Hepatic stellate cell (primary cell): ENCODE data around the gene CYP8B1.
"Not testable (repeated sequence)": the region's sequence is repeated elsewhere in the genome, so short reads cannot be mapped to it uniquely, and the experiment has no call there.

Source experiments
- DNase-seq: peaks from one replicate; pipeline ENCODE4 v3.0.0; 2011; ENCODE audit warnings: low spot score

Gene CYP8B1

DNA sequence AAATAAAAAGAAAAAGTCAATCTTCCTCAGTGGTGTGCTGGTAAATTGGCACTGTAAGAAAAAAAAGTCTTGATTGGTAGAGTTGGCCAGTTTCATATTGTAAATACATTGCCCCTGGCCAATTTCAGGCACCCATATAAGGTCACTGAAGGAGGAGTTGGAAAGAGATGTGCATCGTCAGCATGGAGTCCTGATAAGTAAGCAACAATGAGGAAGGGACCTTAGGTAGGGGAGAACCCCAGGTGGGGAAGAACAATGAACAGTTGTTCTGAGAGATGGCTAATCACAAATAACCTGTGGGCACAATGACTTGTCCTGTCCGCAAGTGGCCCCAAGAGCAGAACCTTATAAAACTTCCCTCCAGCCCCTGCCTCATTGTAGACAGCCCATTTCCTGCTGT is 8.6 kb upstream of the CYP8B1 start:
- no peak for DNase-seq

GRCh38 chr3:42883251-42883930 is 7.7 kb upstream of the CYP8B1 start:
- not testable (repeated sequence) for DNase-seq

GRCh38 chr3:42880601-42881451 is 5.1 kb upstream of the CYP8B1 start:
- peak; percentile 86 for DNase-seq

GRCh38 chr3:42880183-42880582 is 4.5 kb upstream of the CYP8B1 start:
- DNase-seq = no peak

DNA sequence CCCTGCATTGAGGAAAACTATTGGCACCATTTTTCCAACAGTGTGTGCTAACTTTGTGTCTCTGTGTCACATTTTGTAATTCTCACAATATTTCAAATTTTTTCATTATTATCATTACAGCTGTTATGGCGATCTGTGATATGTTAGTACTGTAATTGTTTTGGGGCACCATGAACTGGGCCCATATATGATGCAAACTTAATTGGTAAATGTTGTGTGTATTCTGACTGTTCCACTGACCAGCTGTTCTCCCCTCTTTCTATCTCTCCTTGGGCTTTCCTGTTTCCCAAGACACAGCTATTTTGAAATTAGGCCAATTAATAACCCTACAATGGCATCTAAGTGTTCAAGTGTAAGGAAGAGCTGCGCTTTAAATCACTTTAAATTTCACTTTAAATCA is 2.2 kb upstream of the CYP8B1 start:
- no peak for DNase-seq

- no peak for DNase-seq
Observed at GRCh38 chr3:42876940-42877720, 1.5 kb upstream of the CYP8B1 start.

- no peak for DNase-seq
Observed at GRCh38 chr3:42876401-42876800, 722 bp upstream of the CYP8B1 start.

DNA sequence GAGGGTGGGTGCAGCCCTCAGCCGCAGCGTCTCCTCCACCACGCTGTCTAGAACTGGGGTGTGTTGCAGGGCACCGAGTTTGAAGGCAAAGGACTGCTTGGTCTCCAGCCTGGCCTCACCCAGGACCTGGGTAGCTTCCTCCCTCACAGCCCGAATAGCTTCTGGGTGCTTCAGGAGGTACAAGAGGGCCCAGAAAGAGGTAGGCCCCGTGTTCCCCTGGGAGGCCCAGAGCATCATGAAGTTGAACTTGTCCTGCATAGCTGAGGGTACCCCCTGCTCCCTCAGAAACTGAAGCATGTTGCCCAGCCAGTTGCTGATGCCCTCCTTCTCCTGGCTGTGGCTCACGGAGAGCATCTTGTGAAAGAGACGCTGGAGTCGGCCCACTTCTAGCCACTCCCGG is 930 bp downstream of the CYP8B1 start:
- DNase-seq = no peak

GRCh38 chr3:42873221-42873982 is 2.3 kb downstream of the CYP8B1 start:
- DNase-seq = no peak

DNA sequence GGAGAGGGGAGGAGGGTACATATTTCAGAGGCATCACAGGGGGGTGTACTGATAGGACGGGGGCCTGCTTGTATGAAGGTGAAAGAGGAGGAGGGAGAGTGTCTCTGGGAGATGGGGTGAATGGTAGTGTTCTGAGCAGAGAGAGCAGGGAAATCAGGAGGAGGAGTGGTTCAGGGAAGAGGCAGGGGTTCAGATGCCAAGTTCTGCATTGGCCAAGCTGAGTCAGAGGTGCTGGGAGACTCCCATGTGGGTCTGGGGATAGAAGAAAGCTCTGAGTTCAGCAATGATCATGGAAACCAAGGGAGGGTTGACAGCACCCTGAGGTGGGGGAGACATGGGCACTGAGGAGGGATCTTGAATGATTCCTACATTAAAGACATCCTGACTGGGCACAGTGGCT is 3.0 kb downstream of the CYP8B1 start:
- no peak for DNase-seq

DNA sequence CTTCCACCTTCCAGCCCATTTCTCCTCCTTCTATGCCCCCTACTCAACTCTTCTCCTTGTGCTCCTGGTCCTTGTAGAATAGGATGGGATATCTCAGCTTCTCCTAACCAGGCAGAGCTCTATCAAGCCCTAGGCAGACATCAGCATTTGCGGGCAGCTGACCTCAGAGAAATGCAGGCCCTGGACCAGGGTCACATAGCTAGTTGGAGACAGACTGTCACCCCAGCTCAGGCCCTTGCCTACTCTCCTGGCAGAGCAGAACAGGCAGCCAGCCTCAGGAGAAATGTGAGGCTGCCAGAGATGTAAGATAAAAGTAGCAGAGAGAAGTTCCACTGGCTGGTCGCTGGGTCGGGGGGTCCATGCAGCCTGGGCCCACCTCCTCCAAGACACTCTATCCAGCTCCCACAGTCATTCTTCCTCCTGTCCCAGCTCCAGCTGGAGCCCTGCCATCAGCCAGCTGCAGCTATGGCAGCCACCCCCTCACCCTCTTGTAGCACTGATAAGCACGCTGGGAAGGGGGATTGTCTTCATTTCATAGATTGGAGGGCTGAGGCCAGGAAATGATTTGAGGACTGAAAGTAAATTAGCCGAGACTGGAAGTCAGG is 4.0 kb downstream of the CYP8B1 start:
- DNase-seq = no peak

DNA sequence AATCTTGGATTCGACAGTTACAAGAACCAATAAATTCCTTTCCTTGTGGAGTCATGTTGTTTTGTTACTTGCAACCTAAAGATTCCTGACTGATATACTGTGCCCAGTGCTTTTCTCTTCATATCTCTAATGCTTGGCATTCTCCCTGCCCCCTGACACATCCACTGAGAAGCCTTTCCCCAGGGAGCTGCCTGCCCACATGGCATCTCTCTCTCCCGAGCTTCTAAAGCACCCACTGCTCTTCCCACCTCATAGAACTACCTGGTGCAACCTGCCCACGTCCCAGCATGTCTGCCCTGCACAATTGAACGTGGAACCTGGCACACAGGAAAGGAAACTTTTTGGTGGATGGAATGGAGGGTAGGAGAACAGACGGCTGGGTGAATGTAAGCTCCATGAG is 6.8 kb downstream of the CYP8B1 start:
- DNase-seq = no peak

- DNase-seq = no peak
Observed at GRCh38 chr3:42867138-42867537, 8.5 kb downstream of the CYP8B1 start.

DNA sequence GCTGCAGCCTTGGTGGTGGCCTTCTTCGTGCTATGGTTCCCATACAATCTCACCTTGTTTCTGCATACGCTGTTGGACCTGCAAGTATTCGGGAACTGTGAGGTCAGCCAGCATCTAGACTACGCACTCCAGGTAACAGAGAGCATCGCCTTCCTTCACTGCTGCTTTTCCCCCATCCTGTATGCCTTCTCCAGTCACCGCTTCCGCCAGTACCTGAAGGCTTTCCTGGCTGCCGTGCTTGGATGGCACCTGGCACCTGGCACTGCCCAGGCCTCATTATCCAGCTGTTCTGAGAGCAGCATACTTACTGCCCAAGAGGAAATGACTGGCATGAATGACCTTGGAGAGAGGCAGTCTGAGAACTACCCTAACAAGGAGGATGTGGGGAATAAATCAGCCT is 10.4 kb downstream of the CYP8B1 start:
- no peak for DNase-seq

DNA sequence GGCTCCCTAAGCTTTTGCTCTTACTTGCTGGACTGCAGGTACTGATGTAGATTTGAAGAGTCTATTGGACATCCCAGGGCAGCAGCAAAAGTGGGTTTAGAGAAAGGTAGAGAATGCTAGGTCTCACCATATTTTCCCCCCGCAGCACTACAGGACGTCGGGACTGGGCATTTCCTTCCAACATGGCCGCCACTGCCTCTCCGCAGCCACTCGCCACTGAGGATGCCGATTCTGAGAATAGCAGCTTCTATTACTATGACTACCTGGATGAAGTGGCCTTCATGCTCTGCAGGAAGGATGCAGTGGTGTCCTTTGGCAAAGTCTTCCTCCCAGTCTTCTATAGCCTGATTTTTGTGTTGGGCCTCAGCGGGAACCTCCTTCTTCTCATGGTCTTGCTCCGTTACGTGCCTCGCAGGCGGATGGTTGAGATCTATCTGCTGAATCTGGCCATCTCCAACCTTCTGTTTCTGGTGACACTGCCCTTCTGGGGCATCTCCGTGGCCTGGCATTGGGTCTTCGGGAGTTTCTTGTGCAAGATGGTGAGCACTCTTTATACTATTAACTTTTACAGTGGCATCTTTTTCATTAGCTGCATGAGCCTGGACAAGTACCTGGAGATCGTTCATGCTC is 11.2 kb downstream of the CYP8B1 start:
- DNase-seq = no peak

DNA sequence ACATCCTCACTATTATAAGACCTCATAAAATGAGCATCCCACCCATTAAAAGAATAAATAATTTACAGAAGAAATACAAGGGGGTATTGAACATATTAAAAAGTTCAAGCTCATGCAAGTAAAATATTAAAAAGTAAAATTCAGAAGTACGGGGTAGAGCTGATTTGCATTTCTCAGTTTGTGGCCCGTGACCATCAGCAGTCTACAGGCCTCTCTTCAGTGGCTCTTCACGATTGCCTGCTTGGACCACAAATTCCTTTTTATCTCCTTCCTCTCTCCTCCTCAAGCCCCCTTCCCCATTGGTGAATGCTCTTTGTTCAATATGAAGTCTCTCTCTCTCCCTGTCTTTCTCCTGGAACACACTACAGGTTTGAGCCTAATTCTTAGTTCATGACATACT is 19.1 kb downstream of the CYP8B1 start:
- no peak for DNase-seq

- DNase-seq = no peak
Observed at GRCh38 chr3:42855547-42856380, 19.9 kb downstream of the CYP8B1 start.

DNA sequence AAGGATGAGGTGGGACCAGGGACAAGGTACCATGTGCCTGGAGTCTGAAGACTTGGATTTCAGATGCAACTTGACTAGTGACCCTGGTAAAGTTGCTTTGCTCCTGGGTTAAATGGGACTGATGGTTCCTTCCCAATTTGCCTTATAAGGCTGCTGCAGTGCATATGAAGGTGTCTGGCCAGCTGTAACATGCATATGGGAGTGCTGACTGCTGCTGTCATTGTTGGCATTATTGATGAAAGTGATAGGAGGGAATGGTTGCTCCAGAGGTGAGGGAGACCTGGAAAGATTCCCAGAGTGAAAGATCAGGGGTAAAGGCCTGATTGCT is 20.5 kb downstream of the CYP8B1 start:
- DNase-seq = no peak

DNA sequence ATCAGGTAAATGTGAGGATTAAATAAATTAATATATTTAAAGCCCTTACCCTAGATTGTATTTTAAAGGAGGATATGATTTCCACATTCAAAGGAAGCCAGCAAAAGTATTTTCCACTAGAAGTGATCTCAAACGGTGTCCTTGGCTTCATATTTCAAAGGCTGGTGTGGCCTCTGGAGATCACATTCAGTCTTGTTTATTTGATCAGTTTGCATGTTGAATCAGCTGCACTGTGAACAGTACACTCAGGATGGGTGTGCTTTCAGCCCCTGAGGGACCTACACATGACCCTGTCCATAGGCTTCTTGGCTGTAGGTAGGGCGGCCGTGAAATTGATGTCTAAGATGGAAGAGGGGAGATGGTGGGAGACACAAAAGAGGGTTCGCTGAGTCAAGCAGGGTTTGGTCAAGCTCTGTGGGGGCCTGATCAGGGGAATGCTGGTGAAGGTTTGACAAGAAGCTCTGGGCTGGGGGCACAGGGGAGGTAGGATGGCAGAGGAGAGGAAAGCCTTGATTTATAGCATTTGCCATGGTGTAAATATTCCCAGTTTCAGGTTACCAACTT is 21.9 kb downstream of the CYP8B1 start:
- DNase-seq = no peak

DNA sequence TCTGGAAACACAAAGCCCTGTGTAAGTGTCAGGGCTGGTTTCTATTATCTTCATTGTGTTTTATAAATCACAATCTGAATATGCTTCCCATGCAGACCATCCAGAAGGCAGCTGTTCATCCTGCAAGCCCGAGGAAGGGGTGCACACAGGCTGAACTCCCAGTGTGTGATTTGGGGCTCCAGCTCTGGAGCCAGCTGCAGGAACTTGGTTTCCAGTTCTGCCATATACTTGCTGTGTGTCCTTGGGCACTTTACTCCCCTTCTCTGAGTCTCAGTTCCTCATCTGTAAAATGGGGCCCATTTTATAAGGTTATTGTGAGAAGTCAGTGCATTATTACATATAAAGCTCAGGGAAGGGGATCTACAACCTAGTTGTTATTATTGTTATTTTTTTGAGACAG is 22.6 kb downstream of the CYP8B1 start:
- no peak for DNase-seq
